Stimulated activated naive CD8-positive, alpha-beta T cell treated with anti-CD3 and anti-CD28 coated beads, Interleukin-15, Interleukin-2, amounts not matched to agents 100 U/mL and 50 U/mL, for 24 hours (primary cell): ENCODE data around the gene PAM16.

Experiments
- ATAC-seq: fragments of 150-1000 bp; cut with Tn5 transposase; one replicate; pipeline ENCODE4 v1.10.0; 2021
- DNase-seq: peaks from one replicate; pipeline ENCODE4 v3.0.0; 2021

PAM16 gene

DNA sequence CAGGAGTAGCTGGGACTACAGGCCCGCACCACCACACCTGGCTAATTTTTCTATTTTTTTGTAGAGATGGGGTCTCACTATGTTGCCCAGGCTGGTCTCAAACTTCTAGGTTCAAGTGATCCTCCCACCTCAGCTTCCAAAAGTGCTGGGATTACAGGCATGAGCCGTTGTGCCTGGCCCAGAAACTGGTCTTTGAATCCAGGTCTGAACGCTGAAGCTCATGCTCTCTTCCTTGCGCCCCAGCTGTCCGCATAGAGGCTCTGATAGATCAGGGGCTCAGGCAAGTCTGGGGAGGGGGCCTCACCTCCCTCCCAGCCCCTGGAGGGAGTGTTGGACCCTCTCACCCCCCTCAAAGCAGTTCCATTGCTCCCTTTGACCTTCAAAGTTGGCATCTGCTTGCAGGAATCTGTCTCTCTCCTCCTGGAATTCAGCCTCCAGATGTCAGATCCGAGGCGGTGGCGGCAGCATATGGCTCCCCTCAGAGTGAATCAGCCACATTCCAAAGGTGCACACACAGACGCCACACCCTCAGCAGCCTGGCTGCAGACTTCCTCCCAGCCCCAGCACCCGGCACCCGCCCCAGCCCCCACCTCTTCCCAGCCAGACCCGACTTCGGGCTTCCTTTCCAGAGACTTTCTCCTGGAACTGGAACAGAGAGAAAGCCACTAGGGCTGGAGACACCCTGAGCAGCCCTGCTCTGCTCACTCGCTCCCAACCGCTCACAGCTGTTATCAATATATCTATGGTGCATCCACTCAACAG, 52.2 kb downstream of the PAM16 start:
- no peak for ATAC-seq

DNA sequence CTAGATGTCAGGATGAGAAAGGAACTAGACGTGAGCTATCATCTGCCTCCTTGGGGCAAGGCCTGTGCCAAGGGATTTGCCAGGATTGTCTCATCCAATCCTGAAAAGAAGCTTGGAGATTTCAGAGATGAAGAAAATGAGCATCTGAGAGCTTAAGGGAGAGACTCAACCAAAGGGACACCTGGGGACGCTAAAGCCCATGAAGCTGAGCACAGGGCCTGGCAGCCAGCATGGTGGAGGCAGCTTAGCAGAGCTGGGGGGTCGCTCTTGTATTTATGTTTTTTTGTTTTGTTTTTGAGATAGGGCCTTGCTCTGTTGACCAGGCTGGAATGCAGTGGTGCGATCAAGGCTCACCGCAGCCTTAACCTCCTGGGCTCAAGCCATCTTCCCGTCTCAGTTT, 53.6 kb downstream of the PAM16 start:
- ATAC-seq, result no peak

More for the DNA sequence above, 52.2 kb downstream of the PAM16 start:
- no peak for DNase-seq

DNA sequence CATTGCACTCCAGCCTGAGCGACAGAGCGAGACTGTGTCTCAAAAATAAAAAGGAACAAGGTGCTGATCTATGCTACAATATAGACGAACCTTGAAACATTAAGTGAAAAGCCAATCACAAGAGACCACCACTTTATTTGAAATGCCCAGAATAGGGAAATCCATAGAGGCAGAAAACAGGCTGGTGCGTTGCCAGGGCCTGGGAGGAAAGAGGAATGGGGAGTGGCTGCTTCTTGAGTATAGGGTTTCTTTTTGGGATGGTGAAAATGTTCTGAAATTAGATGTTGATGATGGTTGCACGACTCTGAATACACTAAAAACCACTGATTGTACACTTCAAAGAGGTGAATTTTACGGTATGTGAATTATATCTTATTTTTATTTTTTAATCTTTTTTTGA, 55.5 kb downstream of the PAM16 start:
- DNase-seq (no peak), ATAC-seq (no peak)

More for the DNA sequence above, 53.6 kb downstream of the PAM16 start:
- DNase-seq, result no peak

DNA sequence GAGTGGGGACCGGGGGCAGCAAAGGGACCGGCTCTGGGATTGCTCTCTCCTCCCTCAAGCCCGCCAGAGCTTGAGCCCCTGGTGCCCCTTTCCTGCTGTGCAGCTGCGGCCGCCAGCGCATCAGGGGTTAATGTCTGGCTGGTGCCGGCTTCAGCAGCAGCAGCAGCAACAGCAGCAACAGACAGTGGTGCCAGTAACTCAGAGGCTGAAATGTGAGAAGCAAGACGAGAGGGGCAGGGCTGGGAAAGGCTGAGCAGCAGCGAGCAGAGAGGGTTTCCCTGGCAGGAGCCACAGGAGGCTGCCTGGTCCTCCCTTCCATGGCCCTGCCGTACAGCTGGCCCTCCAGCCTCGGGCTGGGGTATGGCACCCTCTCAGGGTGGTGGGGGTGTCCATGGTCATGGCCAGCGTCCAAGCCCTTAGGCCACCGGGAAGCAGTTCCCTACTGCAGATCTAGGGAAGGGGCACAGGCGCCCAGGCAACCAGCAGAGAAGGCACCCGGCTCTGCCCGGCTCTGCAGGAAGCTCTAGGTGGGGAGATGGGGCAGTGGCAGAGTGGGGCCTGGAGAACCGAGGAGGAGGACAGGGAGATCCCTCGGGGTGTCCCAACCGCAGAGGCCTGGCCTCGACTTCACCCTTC, 57.2 kb downstream of the PAM16 start:
- ATAC-seq, result no peak

DNA sequence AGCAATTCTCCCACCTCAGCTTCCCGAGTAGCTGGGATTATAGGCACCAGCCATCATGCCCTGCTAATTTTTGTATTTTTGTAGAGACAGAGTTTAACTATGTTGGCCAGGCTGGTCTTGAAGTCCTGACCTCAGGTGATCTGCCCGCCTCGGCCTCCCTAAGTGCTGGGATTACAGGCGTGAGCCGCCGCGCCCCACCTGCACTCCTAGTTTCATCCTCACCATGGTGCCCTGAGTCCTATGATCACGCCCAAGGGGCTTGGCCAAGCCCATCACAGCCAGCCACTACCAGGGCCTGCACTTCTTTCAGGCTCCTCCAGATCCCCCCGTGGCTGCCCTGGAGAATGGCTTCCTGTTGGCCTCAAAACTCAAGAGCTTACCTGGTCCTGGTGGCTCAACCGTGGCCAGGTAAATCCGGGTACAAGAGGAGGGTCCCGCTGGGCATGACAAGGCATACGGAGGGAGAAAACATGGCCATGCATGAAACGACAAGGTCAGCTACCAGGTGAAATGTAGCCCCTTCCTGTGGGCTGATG, 57.9 kb downstream of the PAM16 start:
- ATAC-seq (no peak), DNase-seq (no peak)

More for the DNA sequence above, 57.2 kb downstream of the PAM16 start:
- no peak for DNase-seq

DNA sequence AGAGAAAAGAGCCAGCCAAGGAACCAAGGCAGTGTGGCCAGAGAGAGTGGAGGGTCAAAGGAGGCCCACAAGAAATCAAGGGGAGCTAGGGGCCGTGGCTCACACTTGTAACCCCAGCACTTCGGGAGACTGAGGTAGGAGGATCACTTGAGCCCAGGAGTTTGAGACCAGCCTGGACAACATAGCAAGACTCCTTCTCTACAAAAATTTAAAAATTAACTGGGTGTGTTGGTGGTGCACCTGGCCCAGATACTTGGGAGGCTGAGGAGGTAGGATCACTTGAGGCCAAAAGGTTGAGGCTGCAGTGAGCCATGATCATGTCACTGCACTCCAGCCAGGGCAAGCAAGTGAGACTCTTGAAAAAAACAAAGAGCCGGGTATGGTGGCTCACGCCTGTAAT, 59.4 kb downstream of the PAM16 start:
- no peak for ATAC-seq

More for the DNA sequence above, 59.4 kb downstream of the PAM16 start:
- no peak for DNase-seq
